NCI-H460 (cell line): Measurements from ENCODE around the gene SCAMP4. TPM values are rescaled to one million over a fixed set of nuclear protein-coding genes. Genes with fewer than 3 reads are reported as not detected.
"Not testable (repeated sequence)": the region's sequence is repeated elsewhere in the genome, so short reads cannot be mapped to it uniquely, and the experiment has no call there.

ENCODE experiments used
- DNase-seq: peaks from one replicate; pipeline ENCODE4 v3.0.0-alpha.2; 2016; ENCODE audit warnings: low read depth; ENCODE audit errors: extremely low read depth
- total RNA-seq: library from RNA; depleted of rRNA; stranded (reverse); fragments of >200 nt; shearing (Covaris generic); gene quantifications from 2 replicates; pipeline ENCODE4 v1.2.3, GENCODE V29; 2014

The SCAMP4 gene
- total RNA-seq, 1 experiment from 2014 or later, result 27.5 TPM

- no peak for DNase-seq
Measured at GRCh38 chr19:1882089-1882785, 23.0 kb upstream of the SCAMP4 start.

DNA sequence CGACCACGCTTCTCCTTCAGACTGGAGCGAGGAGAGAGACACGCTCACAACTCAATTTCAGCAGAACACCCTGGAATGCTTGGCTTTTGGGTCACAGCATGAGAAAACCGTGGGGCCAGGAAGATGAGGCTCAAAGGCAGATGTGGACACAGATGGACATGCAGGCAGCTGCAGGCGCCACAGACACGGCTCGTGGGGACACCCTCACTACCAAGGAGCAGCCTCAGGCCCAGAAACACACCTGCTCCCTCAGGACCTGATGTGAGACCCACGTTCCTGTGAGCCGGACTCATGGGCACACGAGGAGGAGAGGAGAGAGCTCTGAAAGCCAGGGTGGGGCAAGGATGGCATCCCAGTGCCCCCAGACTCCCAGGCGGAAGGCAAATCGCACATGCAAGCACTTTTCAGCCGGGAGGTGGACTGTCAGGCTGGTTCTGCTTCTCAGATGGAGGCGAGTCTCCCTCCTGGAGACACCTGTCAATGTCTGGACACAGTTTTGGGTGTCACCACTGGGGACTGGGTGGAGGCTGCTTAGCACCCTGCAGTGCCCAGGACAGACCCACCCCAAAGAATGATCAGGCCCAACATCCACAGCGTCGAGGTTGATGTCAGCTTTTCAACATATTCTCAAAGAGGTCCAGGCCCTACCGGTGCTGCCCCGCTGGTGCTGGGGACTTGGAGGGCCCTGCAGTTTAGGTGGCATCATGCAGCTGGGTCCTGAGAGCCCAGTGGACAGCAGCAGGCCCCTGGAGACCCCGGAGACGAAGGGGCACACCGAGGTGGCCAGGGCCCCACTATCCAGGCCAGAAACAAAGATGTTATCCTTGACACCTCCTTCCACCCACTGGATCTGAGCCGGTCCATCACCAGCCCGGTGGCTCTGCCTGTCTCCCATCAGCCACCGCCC is 22.2 kb upstream of the SCAMP4 start:
- DNase-seq, result no peak

DNA sequence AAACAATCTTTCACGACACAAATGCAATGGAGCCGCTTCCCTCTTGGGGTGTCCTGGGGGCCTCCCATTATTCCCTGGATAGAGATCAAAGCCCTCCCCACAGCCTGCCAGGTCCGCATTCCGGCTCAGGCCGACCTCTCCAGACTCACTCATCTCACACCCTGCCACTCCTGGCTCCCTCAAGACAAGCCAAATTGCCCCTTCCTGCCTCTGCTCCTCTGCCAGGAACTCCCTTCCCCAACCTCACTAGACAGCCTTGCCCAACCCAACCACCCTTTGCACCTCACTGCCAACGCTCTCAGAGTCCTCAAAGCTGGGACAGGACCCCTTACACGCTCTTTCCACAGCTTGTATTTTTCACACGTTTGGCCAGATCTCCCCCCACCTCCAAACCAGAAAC is 21.4 kb upstream of the SCAMP4 start:
- no peak for DNase-seq

- no peak for DNase-seq
Measured at GRCh38 chr19:1884291-1884718, 20.9 kb upstream of the SCAMP4 start.

DNA sequence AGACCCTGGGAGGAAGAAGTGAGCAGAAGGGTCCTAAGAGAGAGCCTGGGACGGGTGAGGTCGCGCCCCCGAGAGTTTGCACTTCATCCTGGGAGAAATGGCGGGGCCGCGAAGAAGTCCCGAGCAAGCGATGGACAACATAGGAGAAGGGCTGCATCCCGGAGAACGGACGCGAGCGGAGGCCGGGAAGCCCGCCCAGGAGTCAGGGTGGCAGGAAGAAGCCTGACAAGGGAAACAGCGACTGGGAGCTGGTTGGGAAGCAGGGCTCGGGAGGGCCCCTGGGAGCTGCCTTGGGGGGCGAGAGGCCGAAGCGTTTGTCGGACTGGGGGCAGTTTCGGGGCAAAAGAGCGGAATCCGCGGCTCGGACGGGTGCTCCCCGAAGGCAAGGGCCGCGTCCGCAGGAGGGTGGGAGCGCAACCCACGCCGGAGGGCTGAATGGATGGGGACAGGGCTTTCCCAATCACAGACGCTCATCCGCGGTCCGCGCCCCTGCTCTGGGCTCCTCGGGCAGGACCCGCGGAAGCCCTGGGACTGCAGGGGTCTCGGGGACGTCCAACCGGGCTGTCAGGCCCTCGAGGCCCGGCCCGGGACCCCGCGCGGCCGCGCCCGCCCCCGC is 20.4 kb upstream of the SCAMP4 start:
- no peak for DNase-seq

DNA sequence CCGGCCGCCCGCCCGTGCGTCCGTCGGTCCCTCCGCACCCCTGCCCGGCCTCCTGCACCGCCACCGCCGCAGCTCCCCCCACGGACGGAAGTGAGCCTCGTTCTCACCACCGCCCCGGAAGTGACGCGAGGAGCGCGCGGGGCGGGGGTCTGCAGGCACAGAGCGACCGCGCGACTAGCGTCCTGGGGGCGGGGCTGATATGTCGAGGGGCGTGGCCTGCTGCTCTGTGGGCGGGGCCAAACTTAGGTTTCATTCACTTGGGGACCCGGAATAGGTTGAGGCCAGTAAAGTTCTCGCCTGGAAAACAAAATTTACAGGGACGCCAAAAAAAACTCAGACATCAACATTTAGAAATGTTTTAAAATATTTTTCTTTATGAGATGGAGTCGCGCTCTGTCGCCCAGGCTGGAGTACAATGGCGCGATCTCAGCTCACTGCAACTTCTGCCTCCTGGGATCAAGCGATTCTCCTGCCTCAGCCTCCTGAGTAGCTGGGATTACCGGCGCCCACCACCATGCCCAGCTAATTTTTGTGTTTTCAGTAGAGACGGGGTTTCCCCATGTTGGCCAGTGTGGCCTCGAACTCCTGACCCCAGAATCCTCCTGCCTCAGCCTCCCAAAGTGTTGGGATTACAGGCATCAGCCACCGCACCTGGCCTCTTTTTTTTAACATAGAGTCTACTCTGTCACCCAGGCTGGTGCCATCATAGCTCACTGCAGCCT is 19.6 kb upstream of the SCAMP4 start, which contains the start of gene ABHD17A:
TSS of gene ABHD17A (minus strand) at position 99 of the 722 bp plus-strand sequence. CDS start 3,930 bp downstream, outside the sequence.
- peak; percentile 84 for DNase-seq

GRCh38 chr19:1886360-1886759 is 18.8 kb upstream of the SCAMP4 start:
- not testable (repeated sequence) for DNase-seq

- DNase-seq, result no peak
Measured at GRCh38 chr19:1888385-1888784, 16.8 kb upstream of the SCAMP4 start.

DNA sequence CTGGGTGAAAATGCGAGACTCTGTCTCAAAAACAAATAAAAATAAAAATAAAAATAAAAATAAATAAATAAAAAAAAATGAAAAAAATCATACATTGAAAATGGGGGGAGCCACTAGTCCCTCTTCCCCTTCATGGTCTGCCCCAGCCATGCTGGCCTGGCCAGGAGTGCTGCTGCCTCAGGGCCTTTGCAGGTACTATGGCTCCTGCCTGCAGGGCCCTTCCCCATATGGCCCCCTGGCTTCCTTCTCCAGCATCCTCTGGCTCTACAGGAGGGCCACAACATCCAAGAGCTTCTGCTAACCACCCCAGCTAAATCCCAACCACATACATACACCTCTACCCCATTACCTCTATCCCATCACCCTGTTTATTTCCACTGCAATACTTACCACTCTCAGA is 15.3 kb upstream of the SCAMP4 start:
- DNase-seq, result no peak

GRCh38 chr19:1893791-1894190 is 11.4 kb upstream of the SCAMP4 start:
- DNase-seq, result no peak

- no peak for DNase-seq
Measured at GRCh38 chr19:1896508-1896907, 8.7 kb upstream of the SCAMP4 start.

DNA sequence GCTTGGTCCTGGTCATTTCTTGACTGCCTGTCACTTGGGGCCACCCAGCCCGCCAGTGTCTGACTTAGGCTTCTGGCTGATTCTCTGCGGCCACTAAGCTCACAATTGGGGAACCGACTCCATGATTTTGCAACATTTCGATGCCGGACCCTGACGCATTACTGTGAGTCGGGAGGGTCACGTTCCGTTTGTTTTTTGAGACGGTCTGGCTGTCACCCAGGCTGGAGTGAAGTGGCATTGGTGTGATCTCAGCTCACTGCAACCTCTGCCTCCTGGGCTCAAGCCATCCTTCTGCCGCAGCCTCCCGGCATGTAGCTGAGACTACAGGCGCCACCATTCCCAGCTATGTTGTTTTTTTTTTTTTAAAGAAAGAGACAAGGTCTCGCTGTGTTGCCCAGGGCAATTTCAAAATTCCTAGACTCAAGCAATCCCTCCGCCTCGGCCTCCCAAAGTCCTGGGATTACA is 3.2 kb upstream of the SCAMP4 start:
- DNase-seq, result no peak

DNA sequence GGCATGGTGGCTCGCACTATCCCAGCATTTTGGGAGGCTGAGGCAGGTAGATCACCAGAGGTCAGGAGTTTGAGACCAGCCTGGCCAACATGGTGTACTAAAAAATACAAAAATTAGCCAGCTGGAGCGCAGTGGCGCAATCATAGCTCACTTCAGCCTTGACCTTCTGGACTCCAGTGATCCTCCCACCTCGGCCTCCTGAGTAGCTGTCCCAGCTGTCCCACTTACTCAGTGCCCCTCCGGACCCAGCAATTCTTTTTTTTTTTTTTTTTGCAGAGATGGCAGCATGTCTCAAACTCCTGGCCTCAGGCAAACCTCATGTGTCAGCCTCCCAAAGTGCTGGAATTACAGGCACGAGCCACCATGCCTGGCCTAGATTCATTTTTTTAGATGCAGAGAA is 2.3 kb upstream of the SCAMP4 start:
- DNase-seq, result no peak

DNA sequence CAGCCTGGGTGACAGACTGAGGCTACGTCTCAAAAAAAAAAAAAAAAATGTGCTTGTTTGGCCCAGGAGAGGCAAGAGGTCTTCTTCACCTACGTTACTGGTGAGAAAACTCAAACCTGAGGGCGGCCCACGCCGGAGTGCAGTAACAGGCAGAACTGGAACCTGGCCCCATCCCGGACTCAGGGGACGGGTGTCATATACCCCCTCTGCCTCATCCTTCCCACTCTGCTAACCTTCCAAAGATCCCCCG is 414 bp upstream of the SCAMP4 start:
- no peak for DNase-seq

GRCh38 chr19:1905863-1906375 is 720 bp downstream of the SCAMP4 start:
- no peak for DNase-seq

DNA sequence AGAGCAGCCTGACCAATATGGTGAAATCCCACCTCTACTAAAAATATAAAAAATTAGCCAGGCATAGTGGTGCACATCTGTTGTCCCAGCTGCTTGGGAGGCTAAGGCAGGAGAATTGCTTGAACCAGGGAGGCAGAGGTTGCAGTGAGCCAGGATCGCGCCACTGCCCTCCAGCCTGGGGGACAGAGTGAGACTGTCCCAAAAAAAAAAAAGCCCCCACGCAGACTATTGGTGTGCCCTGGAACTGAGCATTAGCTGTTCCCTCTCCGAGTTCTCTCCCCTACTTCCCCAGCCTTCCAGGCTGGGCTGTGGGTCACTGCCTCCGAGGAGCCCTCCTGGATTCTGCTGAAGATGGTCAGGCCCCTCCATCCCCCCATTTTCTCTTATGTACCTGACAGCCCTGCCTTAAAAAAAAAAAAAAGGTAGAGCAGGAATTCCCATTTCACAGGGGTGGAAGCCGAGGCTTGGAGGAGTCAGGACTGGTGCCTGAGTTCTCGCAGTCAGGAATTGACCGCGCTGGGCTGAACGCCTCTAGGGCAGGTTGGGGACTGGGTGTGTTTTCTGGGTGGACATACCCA is 1.9 kb downstream of the SCAMP4 start:
- no peak for DNase-seq

GRCh38 chr19:1907563-1908363 is 2.6 kb downstream of the SCAMP4 start:
- DNase-seq, result no peak

- DNase-seq, result no peak
Measured at GRCh38 chr19:1908364-1908678, 3.1 kb downstream of the SCAMP4 start.

GRCh38 chr19:1909761-1910080 is 4.5 kb downstream of the SCAMP4 start:
- DNase-seq, result no peak

GRCh38 chr19:1910177-1910576 is 5.0 kb downstream of the SCAMP4 start:
- DNase-seq, result no peak
